T-helper 22 cell (primary cell): Measurements from ENCODE around the gene QSER1.
"Not testable (repeated sequence)": the region's sequence is repeated elsewhere in the genome, so short reads cannot be mapped to it uniquely, and the experiment has no call there.

Experiments
- DNase-seq: peaks from one replicate; pipeline ENCODE4 v3.0.0-alpha.2; 2020; ENCODE audit warnings: low read depth

Gene QSER1

DNA sequence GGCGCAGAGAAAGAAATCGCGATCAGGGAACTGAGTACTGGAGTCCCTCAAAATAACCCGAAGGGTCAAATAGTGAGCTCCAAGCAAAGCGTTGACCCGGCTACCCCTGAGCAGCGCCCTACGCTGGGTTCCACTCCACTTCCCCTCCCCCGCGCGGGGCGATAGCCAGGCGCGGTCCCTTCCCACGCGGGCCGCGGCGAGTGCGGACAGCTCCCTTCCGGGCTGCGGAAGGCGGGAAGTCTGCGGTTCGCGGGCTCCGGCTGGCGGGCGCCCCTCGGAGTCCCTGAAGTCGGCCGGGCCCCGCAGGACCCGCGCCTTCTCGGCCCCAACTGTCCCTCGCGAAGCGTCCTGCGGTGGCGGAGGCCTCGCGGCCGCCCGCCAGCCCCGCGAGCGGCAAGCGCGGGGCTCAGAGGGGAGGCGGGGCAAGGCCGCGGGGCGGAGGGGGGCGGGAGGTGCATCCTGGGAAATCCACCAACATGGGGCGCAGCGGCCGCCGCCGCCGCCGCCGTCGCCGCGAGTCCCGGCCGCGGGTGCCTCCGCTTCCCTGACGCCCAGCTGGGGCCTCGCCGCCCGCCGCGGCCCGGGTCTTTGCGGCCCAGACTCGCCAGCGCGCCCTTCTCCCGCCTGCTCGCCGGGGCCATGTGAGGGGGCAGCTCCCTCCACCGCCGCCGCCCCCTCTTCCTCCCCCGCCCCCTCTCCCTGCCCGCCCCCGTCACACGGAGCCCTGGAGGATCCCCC, at the start of gene QSER1:
QSER1 (plus strand) TSS at position 457 of the 738 bp plus-strand sequence. CDS start 315 bp downstream, outside the sequence.
- peak; percentile 53 for DNase-seq

DNA sequence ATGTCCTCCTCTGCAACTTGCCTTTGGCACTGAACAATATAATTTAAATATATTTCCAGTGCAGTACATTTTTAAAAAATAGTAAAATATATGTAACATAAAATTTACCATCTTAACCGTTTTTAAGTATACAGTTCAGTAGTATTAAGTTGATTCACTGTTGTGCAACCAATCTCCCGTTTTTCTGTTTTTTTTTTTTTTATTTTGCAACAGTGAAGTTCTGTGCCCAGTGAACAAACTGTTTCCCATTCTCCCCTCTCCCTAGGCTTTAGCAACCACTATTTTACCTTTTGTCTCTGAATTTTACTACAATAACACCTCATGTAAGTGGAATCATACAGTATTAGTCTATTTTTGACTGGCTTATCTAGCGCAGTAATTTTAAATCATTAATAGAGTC, 49.1 kb upstream of the QSER1 start:
- DNase-seq: no peak

DNA sequence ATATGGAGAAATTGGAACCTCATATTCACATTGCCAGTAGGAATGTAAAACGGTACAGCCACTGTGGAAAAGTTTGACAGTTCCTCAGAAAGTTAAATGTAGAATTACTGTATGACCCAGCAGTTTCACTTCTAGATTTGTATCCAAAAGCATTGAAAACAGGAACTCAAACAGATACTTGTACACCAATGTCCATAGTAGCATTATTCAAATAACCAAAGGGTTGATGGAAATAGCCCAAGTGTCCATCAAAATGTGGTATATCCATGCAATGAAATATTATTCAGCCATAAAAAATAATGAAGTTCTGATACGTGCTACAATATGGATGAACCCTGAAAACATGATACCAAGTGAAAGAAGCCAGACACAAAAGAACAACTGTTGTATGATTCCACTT, 45.1 kb upstream of the QSER1 start:
- no peak for DNase-seq

DNA sequence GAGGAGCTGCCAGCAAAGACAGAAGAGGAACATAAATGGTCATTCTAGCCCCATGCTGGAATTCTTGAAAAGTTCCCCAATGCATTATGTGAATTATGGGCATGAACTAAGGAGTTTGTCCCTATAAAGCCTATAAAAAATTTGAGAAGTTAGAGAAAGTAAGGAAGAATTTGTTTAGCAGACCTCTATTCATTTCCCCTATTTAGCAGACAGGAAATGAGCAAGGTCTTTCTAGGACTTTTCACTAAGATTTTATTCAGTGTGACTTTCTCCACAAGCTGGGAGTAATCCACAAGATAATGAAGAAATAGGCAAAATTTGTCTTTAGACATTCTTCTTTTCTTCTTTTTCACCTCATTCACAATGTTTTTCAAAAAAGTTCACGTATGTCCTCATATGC, 42.9 kb upstream of the QSER1 start:
- DNase-seq: no peak

DNA sequence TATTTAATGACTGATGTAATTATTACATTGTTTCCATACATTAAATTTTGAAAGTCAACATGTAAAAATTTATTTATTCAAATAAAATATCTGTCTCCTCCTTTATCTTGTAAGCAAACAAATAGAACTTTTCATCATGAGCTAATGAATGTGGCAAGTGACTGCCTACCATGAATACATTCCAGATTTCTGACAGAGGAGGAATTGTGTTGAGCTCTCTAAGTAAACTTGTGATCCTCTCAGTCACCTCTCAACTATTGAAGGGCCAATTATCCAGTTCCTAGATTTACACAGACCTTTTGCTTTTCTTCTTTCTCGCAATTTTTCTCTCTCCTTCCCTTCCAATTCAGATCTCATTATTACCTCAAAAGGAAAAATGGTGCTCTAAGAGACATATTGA, 41.4 kb upstream of the QSER1 start:
- DNase-seq: no peak

DNA sequence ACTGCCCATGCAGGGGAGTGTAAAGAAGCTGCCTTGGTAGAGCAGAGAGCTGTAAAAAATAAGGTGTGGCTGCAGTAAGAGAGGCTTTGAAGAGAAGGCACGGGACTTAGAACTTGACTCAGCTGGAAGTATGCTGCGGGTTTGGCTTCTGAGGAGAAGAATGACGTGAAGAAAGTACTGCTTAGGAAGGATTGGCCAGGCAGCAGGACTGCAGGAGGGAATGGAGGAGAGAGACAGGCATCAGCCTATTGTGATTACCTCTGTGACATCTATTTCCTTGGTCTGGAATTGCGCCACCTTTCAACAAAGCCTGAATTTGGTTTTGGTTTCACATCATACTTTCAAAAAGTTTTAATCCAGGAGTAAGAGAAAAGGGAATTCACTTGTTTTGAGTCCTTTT, 40.4 kb upstream of the QSER1 start:
- DNase-seq: no peak

DNA sequence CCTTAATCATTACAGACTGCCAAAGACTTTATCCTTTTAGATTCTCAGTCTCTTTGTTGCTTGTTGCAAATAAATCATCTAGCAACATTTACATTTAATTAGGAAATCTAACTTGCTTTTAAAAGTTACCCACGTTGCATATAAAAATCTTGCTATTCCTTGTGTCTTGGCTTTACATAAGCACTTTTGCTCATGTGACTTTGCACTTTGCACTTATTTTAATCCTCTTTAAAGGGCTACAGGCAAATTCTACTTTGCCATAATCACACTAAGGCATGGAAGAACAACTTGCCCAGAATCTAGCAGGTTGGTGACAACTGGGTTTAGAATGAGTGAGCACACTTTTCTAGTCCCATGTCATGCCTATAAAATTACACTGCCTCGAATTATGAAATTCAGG, 37.0 kb upstream of the QSER1 start:
- DNase-seq: no peak

DNA sequence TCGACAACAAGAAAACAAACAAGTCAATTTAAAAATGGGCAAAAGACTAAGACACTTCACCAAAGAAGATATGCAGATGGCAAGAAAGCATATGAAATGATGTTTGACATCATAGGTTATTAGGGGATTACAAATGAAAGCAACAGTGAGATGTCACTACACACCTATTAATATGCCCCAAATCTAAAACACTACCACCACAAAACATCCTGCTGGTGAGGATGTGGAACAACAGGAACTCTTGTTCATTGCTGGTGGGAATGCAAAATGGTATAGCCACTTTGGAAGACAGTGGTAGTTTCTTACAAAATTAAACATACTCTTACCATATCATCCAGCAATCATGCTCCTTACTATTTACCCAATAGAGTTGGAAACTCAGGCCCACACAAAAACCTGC, 33.9 kb upstream of the QSER1 start:
- DNase-seq: no peak

DNA sequence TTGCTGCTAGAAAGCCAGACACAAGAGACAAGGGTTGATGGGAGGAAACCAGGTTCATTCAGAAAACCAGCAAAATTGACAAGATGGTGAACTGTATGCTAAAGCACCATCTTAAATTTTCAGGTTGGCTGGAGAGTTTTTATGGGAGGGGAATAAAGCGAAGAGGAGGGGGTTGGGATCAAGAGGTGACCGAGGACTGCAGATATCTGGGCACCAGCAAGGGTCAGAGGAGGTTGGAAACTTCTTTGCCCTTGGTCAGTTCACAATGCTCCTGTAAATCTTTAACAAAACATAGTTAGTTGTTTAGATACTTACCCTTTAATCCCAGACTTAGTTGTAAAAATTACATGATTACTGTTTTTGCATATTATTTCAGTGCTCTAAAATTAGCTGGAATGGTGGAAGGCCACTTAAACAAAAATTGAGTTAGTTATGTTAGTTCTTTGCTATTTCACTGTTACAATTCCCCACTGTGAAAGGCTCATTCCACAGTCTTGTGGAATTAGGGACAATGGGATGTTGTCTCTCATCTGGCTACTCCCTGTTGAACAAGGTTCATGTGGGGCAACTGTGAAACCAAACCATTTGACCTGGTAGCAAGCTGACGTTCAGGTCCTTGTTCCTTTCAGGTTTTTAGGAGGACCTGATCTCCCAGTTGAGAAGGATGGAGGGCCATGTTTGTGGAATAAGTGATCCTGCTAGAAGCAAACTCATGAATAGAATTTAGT, 30.6 kb upstream of the QSER1 start:
- no peak for DNase-seq

DNA sequence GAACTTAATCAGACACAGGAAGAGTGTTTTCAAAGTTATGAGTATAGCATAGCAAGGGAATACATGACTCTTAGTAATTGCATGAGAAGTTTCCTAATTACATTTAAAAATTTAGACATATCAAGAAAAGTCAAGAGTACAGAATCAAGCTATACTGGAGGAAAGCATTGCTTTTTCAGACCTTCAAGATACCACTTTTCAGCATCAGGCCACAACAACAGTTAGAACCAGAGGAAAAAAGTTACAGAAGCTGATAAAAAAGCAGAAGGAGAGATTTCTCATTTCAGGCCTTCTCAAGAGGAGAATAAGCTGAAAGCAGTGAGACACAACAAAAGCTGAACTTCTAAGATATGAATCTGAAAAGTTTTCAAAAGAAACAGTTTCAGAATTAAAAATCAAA, 28.1 kb upstream of the QSER1 start:
- no peak for DNase-seq

DNA sequence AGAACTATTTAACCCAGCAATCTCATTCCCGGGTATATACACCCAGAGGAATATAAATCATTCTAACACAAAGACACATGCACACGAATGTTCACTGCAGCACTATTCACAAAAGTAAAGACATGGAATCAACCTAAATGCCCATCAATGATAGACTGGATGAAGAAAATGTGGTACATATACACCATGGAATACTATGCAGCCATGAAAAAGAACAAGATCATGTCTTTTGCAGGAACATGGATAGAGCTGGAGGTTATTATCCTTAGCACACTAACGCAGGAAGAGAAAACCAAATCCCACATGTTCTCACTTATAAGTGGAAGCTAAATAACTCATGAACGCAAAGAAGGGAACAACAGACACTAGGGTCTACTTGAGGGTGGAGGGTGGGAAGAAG, 23.9 kb upstream of the QSER1 start:
- DNase-seq: not testable (repeated sequence)

DNA sequence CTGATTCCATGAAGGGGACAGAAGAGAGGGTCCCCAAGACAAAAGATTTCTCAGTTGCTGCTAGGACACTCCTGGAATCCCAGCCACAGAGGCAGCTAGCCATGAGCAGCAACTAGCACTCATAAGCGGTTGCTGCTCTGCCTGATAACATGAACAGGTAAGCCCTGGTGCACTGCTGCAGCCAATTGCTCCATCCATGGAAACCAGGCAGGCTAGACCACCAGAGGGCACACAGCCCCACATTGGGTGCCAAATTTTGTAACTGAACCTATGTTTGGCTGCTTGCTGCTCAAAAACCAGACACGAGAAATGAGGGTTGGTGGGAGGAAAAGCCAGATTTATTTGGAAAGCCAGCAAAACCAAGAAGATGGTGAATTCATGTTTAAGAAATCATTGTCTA, 21.9 kb upstream of the QSER1 start:
- no peak for DNase-seq

DNA sequence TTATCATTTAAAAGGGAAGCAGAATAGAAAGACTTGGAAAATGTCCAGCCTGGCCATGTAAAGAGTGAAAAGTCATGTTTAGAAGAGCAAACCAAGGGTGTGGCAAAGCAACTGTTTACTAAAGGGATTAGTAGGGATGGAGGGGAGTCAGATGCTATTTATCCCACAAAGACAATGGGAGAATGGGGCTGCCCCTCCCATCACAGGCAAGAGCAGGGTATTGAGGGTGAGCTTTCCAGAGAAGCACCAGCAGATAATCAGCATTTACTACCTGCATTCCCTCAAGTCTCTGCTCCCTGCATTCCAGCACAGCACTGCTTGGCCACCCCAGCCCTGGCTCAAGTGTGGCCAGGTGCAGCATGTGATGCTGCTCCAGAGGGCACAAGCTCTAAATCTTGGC, 18.5 kb upstream of the QSER1 start:
- no peak for DNase-seq

DNA sequence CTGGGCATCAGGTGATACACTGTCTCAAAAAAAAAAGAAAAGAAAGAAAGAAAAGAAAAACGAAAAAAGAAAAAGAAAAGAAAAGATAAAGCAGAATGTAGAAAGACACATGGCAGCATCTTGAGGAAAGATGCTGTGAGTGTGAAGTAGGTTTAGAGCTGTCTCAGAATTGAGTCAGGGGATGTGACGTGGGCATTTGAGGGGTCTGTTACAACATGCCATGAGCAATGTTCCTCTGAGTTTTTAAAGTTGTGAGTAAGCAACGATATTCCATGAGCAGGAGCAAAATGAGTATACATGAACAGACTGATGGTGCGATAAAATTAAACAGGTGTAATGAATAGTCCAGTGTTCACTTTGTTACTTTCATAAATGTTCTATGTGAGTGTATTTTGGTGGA, 11.3 kb upstream of the QSER1 start:
- DNase-seq: no peak

DNA sequence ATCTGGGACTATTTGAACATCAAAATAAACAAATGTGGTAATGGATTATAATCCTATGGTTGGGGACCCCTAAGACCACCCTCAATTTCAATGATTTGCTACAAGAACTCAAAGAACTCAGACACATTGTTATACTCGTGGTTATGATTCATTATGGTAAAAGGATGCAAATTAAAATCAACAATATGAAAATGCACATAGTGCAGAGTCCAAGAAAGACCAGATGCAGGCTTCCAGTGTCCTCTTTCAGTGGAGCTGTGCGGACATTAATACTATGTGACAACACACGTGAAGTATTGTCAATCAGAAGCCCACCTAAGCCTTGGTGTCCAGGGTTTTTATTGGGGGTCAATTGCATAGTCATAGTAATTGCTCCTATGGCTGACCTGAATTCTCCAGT, 9.2 kb upstream of the QSER1 start:
- DNase-seq: no peak

DNA sequence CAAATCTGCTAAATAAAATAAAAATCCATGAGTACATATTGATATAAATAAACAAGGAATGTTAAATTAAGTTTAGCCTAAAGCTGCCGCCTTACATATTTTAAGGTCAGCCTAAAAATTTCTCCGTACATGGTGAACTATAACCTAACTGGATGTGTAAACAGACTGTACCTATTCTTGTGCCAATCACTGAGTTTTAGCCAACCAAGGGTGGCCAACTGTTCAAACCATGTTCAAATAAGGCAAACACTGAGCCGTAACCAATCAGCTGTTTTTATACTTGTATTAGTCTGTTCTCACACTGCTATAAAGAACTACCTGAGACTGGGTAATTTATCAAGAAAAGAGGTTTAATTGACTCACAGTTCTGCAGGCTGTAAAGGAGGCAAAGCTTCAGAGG, 8.6 kb upstream of the QSER1 start:
- no peak for DNase-seq

DNA sequence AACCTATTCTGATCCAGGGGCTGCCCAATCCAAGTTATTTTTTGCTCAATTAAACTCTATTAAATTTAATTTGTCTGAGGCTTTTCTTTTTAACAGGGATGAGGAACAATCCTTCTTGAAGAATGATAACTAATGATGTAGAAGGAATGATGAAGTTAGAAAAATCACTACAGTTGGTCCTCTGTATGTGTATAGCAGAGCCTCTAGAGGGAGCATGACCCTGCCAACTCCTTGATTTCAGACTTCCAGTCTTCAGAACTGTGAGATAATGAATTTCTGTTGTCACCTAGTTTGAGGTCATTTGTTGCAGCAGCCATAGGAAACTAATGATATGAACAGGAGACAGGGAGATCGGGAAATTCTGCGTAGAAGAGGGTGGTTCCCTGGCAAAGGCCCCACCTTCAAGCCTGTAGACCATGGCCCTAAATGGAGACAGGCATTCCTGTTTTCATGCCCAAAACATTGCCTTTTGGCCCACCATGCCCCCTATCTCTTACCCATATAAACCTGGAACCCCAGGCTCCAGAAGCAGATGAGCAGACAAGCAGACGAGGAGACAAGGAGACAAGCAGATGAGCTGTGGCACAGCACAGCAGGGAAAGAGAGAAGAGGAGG, 7.7 kb upstream of the QSER1 start:
- DNase-seq: no peak

DNA sequence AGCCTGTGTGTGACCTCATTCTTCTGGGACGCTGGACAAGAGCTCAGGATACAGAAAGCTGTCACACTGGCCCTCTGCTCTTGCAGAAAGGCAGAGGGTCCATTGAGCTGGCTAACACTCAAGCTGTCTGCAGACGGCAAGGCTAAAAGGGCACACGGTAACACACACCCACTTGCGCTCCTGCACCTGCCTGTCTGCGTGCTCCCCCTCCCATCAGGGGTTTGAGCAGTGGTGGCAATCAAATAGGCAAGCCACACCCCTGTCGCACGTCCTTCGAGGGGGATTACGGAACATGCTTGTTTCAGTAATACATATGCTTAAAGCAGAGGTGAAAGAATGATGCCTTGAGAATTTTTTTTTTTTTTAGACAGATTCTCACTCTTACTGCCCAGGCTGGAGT, 7.1 kb upstream of the QSER1 start:
- DNase-seq: no peak

DNA sequence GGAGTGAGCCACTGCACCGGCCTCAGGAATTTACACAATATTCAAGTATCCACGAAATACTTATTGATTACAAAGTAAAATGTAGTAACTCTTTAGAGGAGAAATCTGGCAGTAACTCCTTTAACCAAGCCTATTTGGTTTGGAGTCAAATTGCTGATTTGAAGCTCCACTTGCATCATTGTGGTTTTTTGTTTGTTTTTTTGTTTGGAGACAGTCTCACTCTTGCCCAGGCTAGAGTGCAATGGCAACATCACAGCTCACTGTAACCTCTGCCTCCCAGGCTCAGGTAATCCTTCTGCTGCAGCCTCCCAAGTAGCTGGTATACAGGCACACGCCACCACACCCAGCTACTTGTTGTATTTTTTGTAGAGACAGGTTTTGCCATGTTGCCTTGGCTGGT, 6.4 kb upstream of the QSER1 start:
- no peak for DNase-seq

DNA sequence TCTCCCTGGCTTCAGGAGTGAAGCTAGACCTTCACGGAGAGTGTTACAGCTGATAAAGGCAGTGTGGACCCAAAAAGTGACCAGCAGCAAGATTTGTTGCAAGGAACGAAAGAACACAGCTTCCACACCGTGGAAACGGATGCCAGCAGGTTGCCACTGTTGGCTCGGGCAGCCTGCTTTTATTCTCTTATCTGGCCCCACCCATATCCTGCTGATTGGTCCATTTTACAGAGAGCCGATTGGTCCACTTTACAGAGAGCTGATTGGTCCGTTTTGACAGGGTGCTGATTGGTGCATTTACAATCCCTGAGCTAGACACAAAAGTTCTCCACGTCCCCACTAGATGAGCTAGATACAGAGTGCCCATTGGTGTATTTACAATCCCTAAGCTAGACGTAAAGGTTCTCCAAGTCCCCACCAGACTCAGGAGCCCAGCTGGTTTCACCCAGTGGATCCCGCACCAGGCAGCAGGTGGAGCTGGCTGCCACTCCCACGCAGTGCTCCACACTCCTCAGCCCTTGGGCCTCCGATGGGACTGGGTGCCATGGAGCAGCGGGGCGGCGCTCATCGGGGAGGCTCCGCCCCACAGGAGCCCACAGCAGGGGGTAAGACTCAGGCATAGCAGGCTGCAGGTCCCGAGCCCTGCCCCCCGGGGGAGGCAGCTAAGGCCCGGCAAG, 4.8 kb upstream of the QSER1 start:
- DNase-seq: not testable (repeated sequence)

DNA sequence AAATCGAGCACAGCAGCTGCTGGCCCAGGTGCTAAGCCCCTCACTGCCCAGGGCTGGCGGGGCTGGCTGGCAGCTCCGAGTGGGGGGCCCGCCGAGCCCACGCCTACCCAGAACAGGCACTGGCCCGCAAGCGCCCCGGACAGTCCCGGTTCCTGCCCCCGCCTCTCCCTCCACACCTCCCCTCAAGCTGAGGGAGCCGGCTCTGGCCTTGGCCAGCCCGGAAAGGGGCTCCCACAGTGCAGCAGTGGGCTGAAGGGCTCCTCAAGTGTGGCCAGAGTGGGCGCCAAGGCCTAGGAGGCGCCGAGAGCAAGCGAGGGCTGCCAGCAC, 4.3 kb upstream of the QSER1 start:
- not testable (repeated sequence) for DNase-seq

DNA sequence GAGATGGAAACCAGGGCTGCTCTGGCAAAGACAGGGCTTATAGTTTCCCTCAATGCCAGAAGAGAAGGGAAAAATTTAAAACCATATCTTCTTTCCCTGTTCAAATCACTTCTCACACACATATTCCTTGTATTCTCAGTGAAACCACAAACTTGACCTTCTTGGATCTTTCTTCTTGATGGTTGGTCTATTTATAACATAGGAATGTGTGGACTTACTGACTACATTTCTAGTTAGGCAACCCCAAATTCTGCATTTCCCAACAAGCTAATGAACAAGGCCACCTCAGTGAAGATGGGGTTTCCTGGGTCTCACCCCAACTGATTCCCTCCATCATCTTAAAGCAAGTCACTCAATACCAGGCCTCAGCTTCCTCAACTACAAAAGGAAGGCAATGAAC, 3.8 kb upstream of the QSER1 start:
- no peak for DNase-seq
